Measurements from ENCODE around the gene LPAR3. TPM values are rescaled to one million over a fixed set of nuclear protein-coding genes. Genes with fewer than 3 reads are reported as not detected.

LPAR3 gene
- total RNA-seq, 1 donor from 2014 or later, result 18.7 TPM

DNA sequence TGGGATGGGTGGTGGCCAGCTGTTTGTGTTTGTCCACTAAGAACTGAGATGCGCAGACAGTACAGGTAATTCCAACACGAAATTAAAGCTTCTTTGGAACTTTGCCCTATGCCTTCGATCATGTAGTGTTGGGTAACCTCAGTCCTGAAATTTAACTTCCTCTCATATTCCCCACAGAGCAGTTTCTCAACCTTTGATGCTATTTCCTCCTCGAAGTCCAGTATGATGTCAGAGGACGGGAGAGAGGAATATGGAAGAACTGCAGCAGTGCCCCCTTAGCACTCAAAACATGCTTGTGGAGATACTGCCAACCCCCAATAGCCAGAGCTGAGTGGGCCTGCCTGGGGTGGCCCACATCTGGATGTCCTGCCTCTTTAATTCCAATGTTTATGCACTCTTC, 3.6 kb downstream of the LPAR3 start:
- no peak overlapping the region for H3K4me3 ChIP-seq
- no peaks in the 10 kb centered on the region for H3K36me3 ChIP-seq
- no peak overlapping the region for H3K27ac ChIP-seq
- DNase-seq (ENCODE audit: extremely low spot score in 2 of 2), result no peak
- H3K27me3 ChIP-seq, result no peaks in the 10 kb centered on the region
- no peaks in the 10 kb centered on the region for H3K9me3 ChIP-seq
- no peak for TF ChIP-seq POLR2AphosphoS5 (IDR thresholded peaks at IDR 0.05; ENCODE audit: insufficient read depth in 1 of 2, low read depth in 1 of 2)
- intact Hi-C loops (cut with DNase I), result no loop called here
- no peaks in the 10 kb centered on the region for H3K4me1 ChIP-seq

GRCh38 chr1:84888753-84889152, 4.3 kb downstream of the LPAR3 start:
- no peaks in the 10 kb centered on the region for H3K36me3 ChIP-seq
- TF ChIP-seq, protein P1, sequence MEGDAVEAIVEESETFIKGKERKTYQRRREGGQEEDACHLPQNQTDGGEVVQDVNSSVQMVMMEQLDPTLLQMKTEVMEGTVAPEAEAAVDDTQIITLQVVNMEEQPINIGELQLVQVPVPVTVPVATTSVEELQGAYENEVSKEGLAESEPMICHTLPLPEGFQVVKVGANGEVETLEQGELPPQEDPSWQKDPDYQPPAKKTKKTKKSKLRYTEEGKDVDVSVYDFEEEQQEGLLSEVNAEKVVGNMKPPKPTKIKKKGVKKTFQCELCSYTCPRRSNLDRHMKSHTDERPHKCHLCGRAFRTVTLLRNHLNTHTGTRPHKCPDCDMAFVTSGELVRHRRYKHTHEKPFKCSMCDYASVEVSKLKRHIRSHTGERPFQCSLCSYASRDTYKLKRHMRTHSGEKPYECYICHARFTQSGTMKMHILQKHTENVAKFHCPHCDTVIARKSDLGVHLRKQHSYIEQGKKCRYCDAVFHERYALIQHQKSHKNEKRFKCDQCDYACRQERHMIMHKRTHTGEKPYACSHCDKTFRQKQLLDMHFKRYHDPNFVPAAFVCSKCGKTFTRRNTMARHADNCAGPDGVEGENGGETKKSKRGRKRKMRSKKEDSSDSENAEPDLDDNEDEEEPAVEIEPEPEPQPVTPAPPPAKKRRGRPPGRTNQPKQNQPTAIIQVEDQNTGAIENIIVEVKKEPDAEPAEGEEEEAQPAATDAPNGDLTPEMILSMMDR (IDR thresholded peaks at IDR 0.05), result no peak
- peak in 1 of 2 donors; percentile 41 for TF ChIP-seq POLR2AphosphoS5 (IDR thresholded peaks at IDR 0.05; ENCODE audit: insufficient read depth in 1 of 2, low read depth in 1 of 2)
- no peaks in the 10 kb centered on the region for H3K27me3 ChIP-seq
- no peak overlapping the region for H3K27ac ChIP-seq
- no peak for DNase-seq (ENCODE audit: extremely low spot score in 2 of 2)
- no peak overlapping the region for H3K4me3 ChIP-seq
- H3K4me1 ChIP-seq, result no peaks in the 10 kb centered on the region
- intact Hi-C loops (cut with DNase I), result no loop called here
- H3K9me3 ChIP-seq, result no peaks in the 10 kb centered on the region

GRCh38 chr1:84887261-84887934, 5.6 kb downstream of the LPAR3 start:
- DNase-seq (ENCODE audit: extremely low spot score in 2 of 2), result no peak
- no peaks in the 10 kb centered on the region for H3K9me3 ChIP-seq
- H3K4me1 ChIP-seq, result no peaks in the 10 kb centered on the region
- no peak overlapping the region for H3K4me3 ChIP-seq
- intact Hi-C loops (cut with DNase I), result no loop called here
- TF ChIP-seq POLR2A (IDR thresholded peaks at IDR 0.05) (no peak), POLR2AphosphoS5 (IDR thresholded peaks at IDR 0.05; ENCODE audit: insufficient read depth in 1 of 2, low read depth in 1 of 2) (peak in 1 of 2 donors; percentile 43)
- TF ChIP-seq, protein P1 (IDR thresholded peaks at IDR 0.05), result no peak
- H3K36me3 ChIP-seq, result no peaks in the 10 kb centered on the region
- H3K27ac ChIP-seq, result no peak overlapping the region
- no peaks in the 10 kb centered on the region for H3K27me3 ChIP-seq

DNA sequence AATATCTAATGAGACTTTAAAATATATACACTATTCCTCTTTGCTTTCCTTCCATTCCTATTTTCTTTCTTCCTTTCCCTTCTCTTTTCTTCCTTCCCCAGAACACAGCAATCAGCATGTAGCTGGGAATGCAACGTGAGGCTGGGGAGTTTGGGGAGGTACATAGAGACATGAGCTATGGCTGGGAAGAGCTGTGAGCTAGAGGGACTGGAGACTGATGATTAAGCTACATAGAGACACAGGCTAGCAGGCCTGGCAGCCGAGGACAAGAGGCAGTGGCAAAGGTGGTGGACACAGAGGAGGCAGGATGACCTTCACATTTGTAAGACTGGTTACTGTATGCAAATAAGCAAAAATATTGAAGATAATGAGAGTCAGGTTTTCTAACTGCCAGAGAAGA, 7.5 kb downstream of the LPAR3 start:
- Histone ChIP-seq H3K4me3 (no peak overlapping the region), H3K9me3 (no peaks in the 10 kb centered on the region), H3K4me1 (no peaks in the 10 kb centered on the region), H3K27me3 (no peaks in the 10 kb centered on the region), H3K36me3 (no peaks in the 10 kb centered on the region), H3K27ac (no peak overlapping the region)
- TF ChIP-seq POLR2AphosphoS5 (IDR thresholded peaks at IDR 0.05; ENCODE audit: insufficient read depth in 1 of 2, low read depth in 1 of 2), result no peak
- no peak for TF ChIP-seq POLR2A (IDR thresholded peaks at IDR 0.05)
- TF ChIP-seq, protein P1 (IDR thresholded peaks at IDR 0.05), result no peak
- DNase-seq (ENCODE audit: extremely low spot score in 2 of 2), result no peak
- intact Hi-C loops (cut with DNase I), result no loop called here

- Histone ChIP-seq H3K27me3 (no peaks in the 10 kb centered on the region), H3K36me3 (no peaks in the 10 kb centered on the region), H3K27ac (no peak overlapping the region), H3K4me1 (no peaks in the 10 kb centered on the region), H3K9me3 (no peaks in the 10 kb centered on the region), H3K4me3 (no peak overlapping the region)
- TF ChIP-seq POLR2A (IDR thresholded peaks at IDR 0.05), result no peak
- TF ChIP-seq POLR2AphosphoS5 (IDR thresholded peaks at IDR 0.05; ENCODE audit: insufficient read depth in 1 of 2, low read depth in 1 of 2), result no peak
- TF ChIP-seq, protein P1 (IDR thresholded peaks at IDR 0.05), result no peak
- intact Hi-C loops (cut with DNase I), result no loop called here
- DNase-seq (ENCODE audit: extremely low spot score in 2 of 2), result no peak
These were observed 8.2 kb downstream of the LPAR3 start for GRCh38 chr1:84884671-84885389.
